SIG-M5 treated with dmso at 0.1 percent for 504 hours (cell line): ENCODE measurements around the gene ZNF667.

Source experiments
- DNase-seq: peaks from one replicate; lab custom pipeline; 2025; ENCODE audit not compliant: unreplicated experiment; lab: John Stamatoyannopoulos, UW

ZNF667 gene

DNA sequence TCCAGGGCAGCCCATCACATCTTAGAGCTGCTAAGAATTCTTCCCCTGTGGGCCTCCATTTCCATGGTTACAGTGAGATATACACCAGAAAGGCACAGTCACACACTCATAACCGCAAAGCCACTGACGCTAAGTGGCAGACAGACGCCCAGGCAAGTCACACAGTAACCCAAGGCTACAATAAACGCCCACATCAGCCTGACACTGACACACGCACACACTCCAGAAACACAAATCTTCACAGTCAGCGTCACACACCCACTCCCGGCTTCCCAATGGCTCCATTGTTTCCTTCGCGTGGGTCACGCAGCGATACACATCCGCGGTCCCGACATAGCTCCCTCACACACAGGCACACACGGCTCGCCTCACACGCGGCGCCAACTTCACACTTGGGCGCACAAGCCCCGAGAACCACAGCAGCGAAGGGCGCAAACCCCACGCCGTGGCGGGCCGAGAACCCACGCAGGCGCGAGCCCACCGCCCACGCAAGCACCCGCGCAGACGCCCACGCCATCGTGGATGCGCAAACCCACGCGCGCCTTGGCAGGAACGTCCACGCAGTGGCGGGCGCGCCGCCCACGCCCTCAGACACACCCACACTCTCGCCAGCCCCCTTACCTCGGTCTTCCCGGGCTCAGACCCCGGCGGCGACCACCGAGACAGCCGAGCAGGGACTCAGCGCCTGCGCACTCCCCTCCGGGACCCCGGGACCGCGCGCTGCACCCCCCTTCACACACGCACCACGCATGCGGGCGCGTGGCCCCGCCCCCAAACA lies at the start of gene ZNF667:
Gene ZNF667, minus strand, starts transcription at position 695 of the 778 bp plus-strand sequence. CDS start 14,975 bp downstream, outside the sequence.
- DNase-seq: no peak

DNA sequence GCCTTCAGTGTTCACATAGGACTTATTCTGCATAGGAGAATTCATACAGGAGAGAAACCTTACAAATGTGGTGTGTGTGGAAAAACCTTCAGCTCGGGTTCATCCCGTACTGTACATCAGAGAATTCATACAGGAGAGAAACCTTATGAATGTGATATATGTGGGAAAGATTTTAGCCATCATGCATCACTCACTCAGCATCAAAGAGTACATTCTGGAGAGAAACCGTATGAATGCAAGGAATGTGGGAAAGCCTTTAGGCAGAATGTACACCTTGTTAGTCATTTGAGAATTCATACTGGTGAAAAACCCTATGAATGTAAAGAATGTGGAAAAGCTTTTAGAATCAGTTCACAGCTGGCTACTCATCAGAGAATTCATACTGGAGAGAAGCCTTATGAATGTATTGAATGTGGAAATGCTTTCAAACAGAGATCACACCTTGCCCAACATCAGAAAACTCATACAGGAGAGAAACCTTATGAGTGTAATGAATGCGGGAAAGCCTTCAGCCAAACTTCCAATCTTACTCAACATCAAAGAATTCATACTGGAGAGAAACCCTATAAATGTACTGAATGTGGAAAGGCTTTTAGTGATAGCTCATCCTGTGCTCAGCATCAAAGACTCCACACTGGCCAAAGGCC lies 48.2 kb upstream of the ZNF667 start:
- no peak for DNase-seq

DNA sequence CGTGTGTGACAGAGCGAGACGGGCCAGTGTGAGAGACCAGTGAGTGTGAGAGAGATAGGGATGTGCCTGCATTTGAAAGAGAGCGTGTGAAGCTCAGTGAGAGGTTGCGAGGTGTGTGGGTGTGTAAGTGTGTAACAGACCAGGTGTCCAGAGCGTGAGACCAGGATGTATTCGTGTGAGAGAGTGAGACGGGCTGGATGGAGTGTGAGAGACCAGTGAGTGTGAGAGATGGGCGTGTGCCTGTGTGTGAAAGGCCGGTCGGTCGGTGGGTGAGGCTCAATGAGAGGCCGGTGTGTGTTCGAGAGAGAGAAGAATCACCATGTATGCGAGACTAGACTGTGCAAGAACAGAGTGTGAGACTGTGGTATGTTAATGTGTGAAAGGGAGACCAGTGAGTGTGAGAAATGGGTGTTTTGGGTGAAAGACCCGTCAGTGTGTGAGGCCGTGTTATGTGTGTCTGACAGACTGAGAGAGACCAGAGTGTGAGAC lies 31.2 kb upstream of the ZNF667 start:
- DNase-seq: no peak

DNA sequence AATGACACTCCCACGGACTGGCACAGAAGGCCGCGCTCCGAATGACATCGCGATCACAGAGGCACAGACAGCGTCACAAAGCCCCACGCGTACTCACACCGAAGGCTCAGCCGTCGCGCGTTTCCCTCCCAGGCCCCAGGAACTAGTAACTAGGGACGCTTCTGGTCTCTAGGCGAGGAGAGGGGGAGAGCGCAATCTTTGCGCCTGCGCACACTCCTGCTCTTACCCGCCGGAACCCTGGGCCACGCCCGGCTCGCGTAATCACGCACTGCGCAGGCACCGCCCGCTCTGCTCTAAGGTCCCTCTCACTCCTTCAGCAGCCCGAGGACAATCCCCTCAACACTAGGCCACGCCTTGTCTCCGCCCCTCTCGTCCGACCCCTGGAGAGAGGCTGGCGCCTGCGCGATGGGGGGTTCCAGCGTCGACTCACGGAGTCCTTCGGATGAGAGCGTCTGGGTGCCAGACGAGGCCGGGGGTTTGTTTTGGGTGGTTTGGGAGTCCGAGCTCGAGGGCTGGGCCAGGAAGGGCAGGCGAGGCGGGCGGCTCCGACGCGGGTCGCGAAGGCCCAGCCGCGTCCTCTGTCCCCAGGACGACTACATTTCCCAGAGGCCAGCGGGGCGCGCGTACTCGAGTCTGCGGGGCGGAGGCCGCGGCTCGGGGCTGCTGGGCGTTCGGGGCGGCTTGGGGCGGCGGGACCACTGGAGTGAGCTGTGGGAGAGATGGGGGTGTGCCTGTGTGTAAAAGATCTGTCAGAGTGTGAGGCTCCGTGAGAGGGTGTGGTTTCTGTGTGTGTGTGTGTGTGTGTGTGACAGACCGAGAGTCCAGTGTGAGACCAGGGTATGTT lies 30.5 kb upstream of the ZNF667 start, which contains the start of gene ZNF471:
Gene ZNF471, plus strand, starts transcription at position 410 of the 844 bp plus-strand sequence. CDS start 3,717 bp downstream, outside the sequence.
- no peak for DNase-seq

DNA sequence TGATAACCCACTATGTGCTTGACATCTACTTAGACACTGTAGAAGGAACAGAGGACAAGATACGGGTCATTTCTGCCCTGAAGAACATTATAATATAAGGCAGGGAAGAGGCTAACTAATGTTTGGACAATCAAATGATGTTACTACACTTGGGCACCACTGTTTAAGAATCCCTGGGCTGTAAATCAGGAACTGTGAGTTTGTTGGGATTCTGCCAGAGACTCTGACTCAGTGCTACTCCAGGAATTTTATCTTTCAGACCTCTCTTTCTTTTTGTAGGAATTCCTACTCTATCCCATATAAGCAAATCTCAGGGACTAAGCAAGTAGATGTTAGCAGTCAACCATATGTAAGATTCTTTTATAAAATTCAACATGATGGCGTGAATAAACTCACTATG lies 27.4 kb upstream of the ZNF667 start:
- DNase-seq: no peak

DNA sequence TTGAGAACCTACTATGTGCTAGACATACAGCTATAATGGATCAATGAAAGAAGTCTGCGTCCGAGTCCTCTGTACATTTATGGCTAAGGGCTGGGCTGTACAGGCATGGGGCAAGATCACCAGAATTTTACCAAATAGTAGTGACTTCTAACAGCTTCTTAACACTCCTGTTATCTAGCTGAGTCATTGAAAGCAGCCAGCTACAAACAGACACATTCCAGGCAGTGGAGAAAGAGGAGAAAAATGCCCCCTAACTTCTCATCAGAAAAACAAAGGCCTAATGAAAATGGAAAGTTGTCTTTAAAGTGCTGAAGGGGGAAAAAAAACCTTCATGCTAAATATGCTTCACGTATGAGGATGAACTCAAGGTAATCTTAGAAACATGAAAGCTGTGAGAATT lies 14.3 kb upstream of the ZNF667 start:
- DNase-seq: no peak

DNA sequence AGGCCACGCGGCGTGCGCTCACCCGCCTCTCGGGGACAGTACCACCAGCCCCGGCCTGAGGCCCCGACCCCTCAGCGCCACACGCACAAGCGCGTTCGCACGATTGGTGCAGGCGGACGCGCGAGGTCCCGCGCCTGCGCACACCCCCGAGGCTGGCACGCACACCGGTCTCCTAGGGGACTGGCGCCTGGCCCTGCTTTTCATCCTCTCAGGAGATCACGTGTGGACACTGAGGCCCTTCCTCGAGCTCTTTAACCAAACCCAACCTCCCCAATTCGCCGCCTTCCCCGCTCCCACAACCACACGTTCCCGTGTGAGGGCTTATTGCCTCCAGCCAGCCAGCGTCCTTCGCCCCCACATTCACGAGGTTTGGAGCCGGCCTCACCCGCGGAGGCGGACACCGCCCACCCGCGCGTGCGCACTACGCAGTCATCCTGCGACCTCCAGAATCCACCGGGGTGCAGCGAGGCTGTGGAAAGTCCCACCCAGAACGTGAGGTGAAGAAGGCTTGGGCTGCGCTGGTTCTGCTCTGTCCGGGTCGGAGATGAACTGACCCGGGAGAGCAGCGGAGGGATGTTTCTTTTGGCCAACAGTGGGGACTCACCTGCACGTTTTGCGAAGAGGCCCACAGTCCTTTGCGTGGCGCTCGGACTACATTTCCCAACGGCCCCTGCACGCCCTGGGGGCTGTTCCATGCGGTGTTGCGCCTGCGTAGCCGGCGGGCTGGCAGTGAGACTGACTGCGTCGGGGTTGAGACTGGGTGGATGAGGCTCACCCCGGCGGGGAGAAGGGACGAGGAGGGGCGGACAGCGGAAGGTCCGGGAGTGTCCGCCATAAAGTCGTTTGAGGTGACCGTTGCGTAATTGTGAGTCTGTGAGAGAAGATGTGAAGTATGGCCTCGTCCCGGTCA lies 539 bp upstream of the ZNF667 start:
- no peak for DNase-seq

DNA sequence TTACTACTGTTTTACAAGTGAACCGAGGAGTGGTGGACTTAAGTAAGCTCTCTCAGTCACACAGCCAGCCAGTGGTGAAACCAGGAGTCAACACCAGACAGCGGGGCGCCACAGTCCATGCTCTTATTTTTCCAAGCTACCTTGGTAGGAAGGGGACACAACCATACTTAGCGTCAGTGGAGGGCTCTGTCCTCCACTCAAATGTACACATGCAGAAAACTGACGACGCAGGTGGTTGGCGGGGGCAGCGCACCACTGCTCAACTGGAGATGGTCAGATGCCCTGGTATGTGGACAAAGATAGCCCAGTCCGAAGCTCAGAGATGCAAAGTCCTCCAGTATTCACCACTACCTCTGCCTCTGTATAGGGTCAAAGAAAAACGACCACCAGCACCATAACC lies 1.1 kb downstream of the ZNF667 start:
- DNase-seq: no peak

DNA sequence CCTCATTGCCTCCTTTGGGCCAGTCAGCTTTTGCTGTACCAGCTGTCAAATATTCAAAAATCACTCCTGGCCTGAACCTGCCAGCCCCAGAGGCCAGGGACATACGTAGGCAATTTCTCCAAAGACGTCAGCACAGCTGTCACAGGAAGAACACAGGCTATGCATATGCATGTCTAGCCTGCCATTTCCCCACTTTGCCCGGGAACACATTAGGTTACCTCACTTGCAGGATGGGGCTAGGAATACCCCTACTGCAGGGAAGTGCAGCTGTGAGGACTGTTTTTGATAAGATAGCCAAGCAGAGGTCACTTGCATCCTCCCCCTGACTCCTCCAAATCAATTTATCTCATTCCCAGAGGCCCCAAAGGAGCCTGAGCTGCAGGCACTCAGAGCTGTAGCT lies 2.8 kb downstream of the ZNF667 start:
- DNase-seq: no peak

DNA sequence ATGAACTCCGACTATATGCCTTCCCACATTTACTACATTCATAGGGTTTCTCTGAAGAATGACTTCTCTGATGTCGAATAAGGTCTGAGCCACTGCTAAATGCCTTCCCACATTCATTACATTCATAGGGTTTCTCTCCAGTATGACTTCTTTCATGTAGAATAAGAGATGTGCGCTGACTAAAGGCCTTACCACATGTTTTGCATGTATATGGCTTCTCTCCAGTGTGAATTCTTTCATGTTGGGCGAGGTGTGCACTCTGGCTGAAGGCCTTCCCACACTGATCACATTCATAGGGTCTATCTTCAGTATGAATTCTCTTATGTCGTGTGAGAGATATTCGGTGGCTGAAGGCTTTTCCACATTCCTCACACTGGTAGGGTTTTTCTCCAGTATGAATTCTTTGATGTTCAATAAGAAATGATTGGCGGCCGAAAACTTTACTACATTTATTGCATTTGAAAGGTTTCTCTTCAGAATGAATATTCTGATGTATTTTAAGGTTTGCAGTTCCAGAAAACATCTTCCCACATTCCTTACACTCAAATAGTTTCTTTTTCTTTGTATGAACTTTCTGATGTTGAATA lies 35.8 kb downstream of the ZNF667 start:
- DNase-seq: no peak

DNA sequence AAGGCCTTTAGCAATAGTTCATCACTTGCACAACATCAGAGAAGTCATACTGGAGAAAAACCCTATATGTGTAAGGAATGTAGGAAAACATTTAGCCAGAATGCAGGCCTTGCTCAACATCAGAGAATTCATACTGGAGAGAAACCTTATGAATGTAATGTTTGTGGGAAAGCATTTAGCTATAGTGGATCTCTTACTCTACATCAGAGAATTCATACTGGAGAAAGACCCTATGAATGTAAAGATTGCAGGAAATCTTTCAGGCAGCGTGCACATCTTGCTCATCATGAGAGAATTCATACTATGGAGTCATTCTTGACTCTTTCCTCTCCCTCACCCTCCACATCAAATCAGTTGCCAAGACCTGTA lies 53.2 kb downstream of the ZNF667 start:
- DNase-seq: no peak

DNA sequence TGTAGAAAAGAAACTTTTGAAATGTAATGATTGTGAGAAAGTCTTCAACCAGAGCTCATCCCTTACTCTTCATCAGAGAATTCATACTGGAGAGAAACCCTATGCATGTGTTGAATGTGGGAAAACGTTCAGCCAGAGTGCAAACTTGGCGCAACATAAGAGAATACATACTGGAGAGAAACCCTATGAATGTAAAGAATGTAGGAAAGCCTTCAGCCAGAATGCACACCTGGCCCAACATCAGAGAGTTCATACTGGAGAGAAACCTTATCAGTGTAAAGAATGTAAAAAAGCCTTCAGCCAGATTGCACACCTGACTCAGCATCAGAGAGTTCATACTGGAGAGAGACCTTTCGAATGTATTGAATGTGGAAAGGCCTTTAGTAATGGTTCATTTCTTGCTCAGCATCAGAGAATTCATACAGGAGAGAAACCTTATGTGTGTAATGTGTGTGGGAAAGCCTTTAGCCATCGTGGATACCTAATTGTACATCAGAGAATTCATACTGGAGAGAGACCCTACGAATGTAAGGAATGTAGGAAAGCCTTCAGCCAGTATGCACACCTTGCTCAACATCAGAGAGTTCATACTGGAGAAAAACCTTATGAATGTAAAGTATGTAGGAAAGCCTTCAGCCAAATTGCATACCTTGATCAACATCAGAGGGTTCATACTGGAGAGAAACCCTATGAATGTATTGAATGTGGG lies 53.7 kb downstream of the ZNF667 start:
- DNase-seq: no peak

DNA sequence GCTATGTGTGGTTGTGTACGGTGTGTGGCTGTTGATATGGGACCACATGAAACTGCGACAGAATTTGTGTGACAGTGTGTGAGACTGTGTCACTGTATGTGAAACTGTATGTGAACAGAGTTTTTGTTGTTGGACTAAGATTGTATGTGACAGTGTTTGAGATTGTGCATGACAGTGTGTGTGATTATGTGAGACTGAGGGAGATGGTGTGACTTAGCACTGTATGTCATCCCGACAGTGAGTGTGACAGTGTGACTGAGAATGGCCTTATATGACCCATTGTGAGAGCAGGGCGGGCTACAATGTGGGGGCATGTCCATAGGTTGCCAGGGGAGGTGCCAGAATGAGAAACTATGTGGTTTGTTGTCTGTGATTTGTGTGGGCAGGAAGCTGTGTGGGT lies 72.1 kb downstream of the ZNF667 start:
- no peak for DNase-seq

DNA sequence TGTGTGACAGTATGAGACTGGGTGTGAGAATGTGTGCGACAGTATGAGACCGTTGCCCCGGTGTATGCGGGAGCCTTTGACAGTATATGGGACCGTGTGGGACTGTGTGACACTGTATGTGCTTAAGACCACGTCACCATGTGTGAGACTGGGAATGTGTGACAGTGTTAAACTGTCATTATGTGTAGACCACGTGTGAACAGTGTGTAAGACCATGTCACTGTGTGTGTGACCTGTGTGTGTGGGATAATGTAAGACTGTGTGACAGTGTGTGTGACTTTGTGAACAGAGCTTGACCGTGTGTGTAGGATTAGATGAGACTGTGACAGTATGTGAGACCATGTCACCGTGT lies 72.5 kb downstream of the ZNF667 start:
- DNase-seq: no peak

DNA sequence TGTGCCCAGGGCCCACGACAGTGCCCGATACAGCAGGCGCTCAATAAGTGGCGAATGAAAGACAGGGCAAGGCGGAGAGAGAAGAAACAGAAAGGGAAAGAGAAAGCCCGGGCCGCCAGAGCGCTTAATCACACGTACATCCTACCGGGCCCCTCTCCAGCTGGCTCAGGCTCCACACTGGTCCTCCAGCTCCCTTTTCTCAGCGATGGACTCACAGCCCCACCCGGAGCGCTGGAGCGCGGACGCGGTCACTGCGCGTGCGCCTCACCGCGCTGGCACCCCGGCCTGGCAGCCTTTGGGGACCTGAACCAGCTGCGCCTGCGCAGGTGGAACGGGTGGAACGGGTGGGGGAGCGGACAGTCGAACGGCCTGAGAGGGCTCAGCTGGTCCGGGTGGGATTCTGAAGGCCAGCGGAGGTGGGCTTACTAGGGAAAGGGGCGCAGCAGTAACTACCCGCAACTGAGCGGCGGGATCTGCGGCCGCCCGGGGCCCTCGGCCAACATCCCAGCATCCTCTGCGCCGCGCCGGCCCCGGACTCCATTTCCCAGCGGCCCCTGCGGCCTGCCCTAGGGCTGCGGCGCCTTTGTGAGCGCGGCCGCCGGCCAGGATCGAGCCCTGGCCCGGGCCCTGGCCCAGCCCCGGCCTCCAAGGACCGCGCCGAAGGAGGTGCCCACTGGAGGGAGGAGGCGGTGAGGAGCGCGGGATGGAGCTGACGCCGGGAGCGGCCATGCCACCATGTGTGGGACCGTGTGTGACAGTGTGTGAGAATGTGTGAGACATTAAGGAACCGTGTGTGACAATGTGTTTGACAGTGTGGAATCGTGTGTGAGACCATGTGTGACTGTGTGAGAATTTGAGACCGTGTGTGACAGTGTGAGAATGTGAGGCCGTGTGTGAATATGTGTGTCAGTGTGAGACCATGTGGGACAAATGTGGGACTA lies 73.1 kb downstream of the ZNF667 start, which contains the start of gene ZNF583:
Gene ZNF583, plus strand, starts transcription at position 569 of the 941 bp plus-strand sequence. CDS start 2,783 bp downstream, outside the sequence.
- DNase-seq: peak; percentile 57

DNA sequence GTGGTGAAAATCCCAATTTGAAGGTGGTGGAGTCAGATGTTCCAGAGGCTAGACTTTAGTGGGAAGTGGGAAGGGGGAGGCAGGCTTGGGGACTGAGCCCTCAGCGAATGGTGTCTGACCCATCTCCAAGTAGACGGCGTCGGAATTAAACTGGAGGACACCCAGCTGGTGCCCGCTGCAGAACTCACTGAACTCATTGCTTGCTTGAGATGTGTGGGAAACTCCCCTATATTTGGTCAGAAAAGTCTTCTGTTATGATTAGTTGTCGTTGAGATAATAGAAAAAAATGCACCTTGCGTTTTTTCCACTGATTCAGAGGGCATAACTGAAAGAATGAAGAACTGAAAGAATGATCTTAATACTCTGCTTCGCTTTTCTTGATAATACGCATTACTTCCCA lies 73.9 kb downstream of the ZNF667 start:
- no peak for DNase-seq

DNA sequence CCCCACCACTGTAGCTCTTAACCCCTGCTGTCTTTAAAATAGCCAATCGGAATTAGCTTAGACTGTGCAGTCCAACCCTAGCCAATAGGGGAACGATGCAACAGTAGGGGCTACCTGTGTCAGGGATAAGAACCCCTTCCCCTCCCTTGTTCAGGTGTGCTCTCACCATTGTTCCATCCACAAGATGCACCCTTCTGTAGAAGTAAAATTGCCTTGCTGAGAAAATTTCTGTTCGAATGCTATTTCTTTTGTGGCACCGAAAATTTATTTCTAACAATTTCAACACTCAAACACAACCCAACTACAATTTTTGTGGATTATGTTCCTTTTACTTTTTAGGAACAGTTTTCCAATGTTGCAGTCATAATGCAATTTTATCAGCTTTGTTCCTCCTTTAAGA lies 76.7 kb downstream of the ZNF667 start:
- DNase-seq: no peak

DNA sequence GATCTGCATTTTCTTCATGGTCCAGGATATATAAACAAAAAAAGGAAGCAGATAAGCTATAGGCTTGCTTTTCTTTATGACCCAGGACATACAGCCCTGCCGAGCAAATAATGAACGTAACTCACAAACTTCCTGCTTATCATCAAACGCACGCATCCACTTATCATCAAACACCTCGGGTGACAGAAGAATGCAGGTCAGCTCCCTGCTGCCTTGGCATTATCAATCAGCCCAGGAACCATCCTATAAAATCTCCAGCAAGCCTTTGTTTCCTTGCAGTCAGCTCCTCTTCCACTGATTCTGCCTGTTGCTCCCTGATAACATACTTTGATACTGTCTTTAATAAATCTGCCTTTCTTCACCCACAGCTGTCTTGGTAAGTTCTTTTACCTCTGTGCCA lies 78.3 kb downstream of the ZNF667 start:
- no peak for DNase-seq
